Activated CD4-positive, CD25-positive, alpha-beta regulatory T cell treated with anti-CD3 and anti-CD28 coated beads, Interleukin-2, amount 50 U/mL, for 24 hours (primary cell): ENCODE measurements around the gene CRYM.

Experiments used
- ATAC-seq, 2 donors: fragments of 150-1000 bp; cut with Tn5 transposase; one replicate each; pipeline ENCODE4 v1.10.0; 2021; ENCODE audit warnings: mild to moderate bottlenecking in 1 of 2, moderate library complexity in 1 of 2

CRYM gene

DNA sequence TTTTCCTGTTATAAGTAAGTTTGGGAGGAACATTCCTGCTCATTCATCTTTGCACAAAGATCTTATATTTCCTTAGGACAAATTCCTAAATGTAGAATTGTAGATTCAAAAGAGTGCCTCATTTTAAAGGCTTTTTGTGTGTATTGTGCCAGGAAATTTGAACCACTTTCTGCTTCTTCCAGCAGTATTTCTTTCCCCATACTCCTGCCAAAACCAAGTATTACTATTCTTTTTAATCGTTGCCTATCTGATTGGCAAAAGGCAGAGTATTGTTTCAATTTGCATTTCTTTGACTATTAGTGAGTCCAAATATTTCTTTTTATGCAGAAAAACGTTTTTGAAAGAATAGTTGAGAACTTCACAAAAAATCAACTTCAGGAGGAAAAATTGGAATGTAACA is 35.3 kb downstream of the CRYM start:
- ATAC-seq: no peak

DNA sequence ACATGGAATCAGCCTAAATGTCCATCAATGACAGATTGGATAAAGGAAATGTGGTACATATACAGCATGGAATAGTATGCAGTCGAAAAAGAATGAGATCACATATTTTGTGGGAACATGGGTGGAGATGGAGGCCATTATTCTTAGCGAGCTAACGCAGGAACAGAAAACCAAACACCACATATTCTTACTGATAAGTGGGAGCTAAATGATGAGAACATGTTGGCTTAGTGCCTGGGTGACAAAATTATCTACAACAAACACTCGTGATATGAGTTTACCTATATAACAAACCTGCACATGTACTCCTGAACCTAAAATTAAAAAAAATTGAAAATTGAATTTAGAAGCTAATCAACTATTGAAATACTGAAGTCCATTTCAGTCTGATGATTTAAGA is 38.4 kb downstream of the CRYM start:
- ATAC-seq: no peak

DNA sequence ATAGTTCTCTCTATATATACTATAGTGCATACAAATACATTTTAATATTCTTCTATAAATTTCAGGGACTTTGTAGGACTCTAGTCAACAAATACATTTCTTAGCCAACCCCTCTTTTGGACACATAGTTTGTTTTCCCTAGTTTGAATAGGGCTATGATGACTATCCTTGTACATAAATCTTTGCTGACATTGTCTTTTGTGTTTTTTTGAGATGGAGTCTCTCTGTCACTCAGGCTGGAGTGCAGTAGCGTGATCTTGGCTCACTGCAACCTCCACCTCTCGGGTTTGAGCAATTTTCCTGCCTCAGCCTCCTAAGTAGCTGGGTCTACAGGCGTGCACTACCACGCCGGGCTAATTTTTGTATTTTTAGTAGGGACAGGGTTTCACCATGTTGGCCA is 41.3 kb downstream of the CRYM start:
- ATAC-seq: no peak

DNA sequence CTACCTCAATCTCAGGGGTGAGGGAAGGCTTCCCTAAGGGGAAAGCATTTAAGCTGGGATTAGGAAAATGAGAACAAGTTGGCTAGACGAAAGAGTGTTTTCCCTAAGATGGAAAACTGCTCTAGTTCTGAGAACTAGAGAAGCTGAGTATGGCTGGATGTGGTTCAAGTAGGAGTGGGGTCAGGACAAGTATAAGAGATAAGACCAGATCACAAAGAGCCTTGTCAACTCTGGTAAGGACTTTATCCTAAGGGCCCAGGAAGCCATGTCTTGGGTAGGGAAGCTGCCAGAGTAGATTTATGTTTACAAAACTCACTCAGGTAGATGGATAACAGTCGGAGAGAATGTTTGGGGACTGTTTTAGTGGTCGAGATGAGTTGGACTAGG is 42.9 kb downstream of the CRYM start:
- no peak for ATAC-seq

DNA sequence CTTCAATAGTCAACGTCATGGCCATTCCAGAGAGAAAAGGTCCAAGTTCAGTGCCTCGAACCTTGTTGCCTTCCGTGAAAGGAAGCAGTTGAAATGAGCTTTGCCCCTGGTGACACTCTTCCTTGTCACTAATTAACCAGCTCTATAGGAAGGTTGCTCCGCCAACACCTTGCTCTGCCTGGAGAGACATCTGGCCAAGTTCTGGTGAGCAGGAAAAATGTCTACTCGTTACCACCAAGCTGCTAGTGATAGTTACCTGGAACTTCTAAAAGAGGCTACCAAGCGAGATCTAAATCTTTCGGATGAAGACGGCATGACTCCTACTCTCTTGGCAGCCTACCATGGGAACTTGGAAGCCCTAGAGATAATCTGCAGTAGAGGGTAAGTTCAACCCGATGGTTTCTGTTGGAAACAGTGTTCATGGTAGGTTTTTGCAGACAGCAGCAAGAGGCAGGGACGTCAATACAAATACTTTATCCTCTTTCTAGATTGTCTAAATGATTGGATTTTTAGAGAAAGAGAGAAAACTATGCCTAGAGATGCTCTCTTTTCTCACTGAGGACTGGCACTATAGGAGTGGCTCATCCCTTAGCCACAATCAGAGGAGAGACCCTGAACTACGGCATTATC is 44.5 kb downstream of the CRYM start, which contains the start of gene ANKS4B:
Gene ANKS4B (plus strand): TSS at position 179 of the 630 bp plus-strand sequence. CDS start 39 bp downstream, at position 218.
- ATAC-seq: no peak

DNA sequence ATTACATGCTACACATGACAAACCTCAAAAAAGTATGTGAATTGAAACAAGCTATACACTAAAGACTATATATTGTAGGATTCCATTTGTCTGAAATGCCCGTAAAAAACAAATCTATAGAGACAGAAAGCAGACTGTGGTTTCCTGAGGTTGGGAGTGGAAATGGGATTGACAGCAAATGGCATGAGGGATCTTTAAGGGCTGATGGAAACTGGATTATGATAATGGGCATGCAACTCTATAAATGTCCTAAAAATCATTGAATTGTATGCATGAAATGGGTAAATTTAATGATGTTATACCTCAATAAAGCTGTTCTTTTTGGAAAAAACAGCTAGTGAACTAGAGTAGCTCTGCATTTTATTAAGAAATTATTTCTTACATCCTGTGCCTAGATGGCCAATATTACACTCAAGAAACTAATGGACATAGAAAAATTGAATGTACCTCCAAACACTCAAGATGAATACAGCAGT is 45.0 kb downstream of the CRYM start:
- no peak for ATAC-seq

DNA sequence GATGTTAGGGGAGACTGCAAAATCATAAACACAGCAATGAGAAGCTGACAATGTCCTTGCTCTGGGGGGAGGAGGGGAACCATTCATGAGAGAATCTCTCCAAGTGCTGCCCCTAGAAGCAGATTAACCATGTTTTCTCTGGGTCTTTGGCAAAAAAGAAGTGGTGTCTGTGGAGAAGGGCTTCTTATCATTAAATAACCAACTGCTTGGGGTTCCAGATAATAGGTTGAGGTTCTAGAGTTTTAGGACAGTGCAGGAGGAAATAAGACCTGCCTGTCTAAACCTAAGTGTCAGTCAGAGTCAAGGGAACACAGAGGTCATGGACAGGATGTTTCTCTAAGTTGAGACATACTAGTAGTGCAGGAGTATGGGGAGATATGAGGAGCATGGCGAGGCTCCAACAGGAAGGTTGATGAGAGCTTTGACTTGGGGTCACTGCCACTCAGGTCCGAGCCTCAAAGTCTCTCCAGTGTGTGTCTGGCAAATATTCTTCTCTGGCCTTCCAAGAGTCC is 49.7 kb downstream of the CRYM start:
- ATAC-seq: no peak

DNA sequence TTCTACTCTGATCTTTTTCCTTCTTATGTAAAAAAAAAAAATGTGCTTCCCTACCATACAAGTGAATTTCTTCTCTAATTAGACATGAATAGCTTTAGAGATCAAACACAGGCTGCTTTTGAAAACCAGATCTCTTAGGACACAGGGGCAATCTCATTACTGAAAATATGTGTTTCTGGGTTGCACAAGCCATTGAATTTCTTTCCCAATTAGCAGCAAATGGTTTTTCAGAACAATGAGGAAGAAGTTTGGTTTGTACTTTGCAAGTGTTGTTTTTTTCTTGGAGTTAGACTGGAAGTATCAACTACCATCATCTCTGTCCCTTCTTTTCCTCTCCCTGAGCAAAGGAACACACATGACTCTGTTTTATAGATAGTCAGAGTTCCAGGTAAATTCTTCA is 50.2 kb downstream of the CRYM start:
- ATAC-seq: no peak

DNA sequence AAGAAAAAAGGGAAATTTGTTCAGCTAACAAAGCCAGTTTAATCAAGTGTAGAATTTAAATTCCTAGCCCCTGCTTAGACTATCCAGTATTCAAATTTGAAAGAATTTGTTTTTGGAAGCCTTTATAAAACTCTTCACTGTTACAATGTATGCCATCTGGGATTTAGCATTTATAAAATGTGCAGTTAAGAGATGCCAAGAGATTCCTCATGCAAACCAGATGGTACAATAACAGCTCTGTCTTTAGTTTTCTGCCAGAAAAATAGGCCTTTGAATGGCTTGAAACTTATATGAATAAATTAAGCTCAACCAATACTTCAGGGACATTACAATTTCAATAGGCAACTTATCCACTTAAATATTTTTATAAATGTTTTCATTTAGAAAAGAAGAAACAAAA is 51.3 kb downstream of the CRYM start:
- no peak for ATAC-seq

DNA sequence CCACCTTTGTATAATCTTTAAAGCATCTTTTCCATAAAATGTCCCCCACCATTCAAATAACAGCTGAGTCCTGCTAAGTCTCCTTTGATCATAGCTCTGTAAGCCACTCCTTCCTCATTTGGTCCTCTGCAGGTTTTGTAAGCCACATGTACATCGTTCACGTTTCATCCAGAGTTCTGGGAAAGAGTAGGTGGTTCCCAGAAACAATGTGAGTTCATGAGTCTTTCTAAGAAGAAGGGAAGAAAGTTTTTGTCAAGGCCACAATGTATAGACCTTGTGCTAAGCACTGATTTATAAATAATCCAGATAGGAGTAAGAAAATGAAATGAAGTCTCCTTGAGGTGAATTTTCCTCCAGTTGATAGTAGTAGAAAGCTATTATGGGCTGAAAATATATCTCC is 53.3 kb downstream of the CRYM start:
- peak in 1 of 2 donors; percentile 65 for ATAC-seq

DNA sequence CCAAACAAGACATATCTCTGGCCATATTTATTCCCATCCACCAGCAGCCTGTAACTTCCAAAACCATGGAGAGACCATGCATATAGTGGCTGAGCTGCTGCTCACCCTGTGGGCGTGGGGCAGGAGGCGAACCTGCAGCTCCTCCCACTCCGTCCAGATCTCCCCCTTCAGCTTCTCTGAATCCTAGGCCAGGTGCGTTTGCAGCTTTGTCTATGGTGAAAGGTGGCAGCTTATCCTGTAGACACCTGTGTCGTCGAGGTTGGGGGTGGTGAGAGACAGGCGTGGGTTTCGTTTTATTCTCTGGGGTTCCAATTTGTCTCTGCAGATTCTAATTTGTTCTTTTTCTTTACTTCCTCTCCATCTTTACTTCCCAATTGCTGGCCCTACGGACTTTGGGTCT is 54.3 kb downstream of the CRYM start:
- no peak for ATAC-seq

DNA sequence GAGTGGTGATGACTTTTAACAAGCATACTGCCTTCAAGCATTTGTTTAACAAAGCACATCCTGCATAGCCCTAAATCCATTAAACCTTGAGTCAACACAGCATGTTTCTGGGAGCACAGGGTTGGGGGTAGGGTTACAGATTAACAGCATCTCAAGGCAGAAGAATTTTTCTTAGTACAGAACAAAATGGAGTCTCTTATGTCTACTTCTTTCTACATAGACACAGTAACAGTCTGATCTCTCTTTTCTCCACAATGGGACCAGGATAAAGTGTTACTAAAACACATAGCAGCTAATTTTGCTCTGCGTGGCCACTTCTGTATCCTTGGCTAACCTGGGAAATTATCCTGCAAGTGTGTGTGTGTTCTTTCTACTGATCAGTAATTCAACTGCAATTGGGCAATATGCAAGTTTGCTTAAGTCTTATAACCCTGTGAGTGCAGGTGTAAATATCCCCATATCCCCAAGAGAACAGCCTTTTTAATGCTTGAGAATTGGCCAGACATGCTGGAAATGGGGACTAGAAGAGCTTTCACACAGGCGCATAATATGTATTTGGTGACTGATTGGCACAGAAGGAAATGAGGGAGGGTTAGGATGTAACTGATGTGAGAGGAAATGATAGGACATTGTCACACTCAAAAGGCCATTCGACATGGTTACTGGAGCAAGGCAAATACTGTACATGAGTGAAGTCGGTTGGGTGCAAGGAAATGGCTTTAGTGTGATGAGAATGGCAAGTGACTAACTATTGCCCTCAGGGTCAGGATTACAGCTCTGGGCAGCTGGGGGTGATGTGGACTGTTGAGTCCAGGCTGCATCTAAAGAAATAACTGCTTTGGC is 55.4 kb downstream of the CRYM start:
- no peak for ATAC-seq

DNA sequence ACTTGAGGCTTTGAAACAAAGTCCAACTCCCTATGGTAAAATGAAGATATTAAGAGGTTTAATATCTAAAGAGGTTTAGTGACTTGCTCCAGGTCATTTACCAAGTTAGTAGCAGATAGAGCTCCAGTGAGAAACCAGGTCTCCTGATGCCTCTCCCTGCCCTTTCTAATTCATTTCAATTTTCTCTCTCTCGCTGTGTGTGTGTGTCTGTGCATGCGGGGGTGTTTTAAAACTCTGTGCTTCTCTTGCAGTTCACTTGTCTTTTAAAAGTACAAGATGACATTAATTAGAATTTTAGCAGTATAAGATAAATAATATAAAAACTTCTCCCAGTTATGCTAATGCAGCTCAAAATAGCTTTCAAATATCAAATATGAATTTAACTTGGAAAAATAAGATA is 58.5 kb downstream of the CRYM start:
- no peak for ATAC-seq

DNA sequence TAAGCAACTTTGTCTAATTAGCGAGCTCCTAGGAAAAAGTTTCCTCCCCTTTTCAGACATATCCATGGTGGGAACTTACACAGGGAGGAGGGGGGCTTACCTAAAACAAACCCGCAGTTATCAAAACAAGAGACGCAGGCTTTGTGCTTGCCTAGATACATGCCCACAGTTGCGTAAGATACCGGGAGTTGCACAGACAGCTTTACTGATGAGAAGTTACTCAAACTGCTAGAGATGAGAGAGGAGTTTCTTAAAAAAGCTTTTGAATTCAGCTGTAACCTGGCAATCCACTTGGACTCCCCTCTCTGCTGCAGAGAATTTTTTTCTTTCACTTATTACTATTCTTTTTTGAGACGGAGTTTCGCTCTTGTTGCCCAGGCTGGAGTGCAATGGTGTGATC is 59.9 kb downstream of the CRYM start:
- ATAC-seq: no peak

DNA sequence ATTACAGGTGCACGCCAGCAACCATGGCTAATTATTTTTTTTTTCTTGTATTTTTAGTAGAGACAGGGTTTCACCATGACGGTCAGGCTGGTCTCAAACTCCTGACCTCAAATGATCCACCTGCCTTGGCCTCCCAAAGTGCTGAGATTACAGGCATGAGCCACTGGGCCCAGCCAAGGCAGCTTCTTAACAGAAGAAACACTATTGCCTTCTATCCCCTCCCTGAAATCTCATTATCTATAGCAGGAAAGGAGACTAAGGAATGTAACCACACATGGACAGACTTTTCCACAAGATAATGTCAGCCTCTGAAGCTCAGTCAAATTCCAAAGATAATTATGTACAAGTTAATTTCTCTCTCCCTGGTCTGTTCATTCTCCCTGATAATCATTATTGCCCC is 61.0 kb downstream of the CRYM start:
- ATAC-seq: no peak

DNA sequence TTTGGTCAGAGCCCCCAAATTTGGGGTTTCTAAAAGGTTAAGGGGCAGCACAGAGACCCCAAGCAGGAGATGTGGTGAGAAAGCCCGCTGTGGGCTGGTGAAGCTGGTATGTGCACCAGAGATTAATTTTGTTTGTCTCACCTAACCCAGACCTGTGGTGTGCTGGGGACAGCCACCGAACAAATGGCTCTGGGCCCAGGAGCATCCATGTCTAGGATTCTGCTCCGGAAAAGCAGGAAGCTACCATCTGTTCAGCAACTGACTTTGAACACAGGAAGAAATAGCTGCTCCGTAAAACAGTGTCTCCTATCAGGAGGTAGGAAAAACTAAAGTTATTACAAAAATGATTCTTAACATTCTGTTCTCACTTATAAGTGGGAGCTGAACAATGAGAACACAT is 64.0 kb downstream of the CRYM start:
- ATAC-seq: no peak

DNA sequence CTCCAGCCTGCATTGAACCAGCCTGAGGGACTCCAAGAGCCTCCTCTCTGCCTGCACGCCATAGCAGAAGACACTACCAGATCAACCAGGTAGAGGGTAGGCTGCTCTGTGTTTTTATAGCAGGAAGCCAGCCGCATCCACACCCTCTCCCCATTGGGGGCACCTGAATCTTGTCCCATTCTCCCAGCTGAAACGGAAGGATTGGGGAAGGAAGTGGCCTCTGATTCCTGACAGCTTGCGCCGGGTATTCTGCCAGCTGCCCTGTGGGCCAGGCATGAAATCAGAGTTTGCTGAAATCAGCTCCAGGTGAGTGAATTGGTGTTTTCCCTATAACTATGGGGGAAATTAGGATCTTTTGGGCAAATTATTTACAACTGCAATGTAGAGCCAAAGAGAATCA is 66.6 kb downstream of the CRYM start, which contains the start of gene ZP2:
Gene ZP2 (minus strand): TSS at position 89 of the 400 bp plus-strand sequence. CDS start 27 bp downstream, at position 62.
- ATAC-seq: no peak
